PFSK-1 (cell line): Measurements from ENCODE around the gene TSC22D2.

Experiments
- POLR2AphosphoS5 ChIP-seq: IDR thresholded peaks from 2 replicates; pipeline ENCODE4 v1.6.1; 2012; ENCODE audit warnings: low read depth, mild to moderate bottlenecking, control low read depth, low read length, moderate library complexity
- SIN3A ChIP-seq: IDR thresholded peaks from 2 replicates; pipeline ENCODE4 v1.6.1; 2012; ENCODE audit warnings: mild to moderate bottlenecking, low read length, moderate library complexity, borderline replicate concordance; ENCODE audit not compliant: insufficient read depth
- TAF1 ChIP-seq: IDR thresholded peaks from 2 replicates; pipeline ENCODE4 v1.6.1; 2012; ENCODE audit warnings: low read length, control low read depth, borderline replicate concordance; ENCODE audit not compliant: insufficient read depth

- TF ChIP-seq SIN3A (no peak), POLR2AphosphoS5 (no peak), TAF1 (no peak)
Observed at GRCh38 chr3:150388498-150389418, 19.3 kb upstream of the TSC22D2 start.
